ENCODE results near the gene LYZ. TPM values are rescaled to one million over a fixed set of nuclear protein-coding genes. Genes with fewer than 3 reads are reported as not detected.

Gene LYZ
- total RNA-seq, 1 experiment from 2014 or later: 353 TPM

GRCh38 chr12:69331519-69331908, 16.7 kb upstream of the LYZ start:
- no peak for TF ChIP-seq CTCF (IDR thresholded peaks at IDR 0.05; ENCODE audit: unreplicated experiment)
- TSS peak; percentile 45 for BruUV-seq (replicated peaks)
- Mint-ChIP-seq H3K27me3 (ENCODE audit: unreplicated experiment) (no peaks in the 10 kb centered on the region), H3K4me1 (ENCODE audit: low read depth, unreplicated experiment) (peaks cover 51% of the 10 kb centered on the region), H3K9me3 (ENCODE audit: low read depth, unreplicated experiment) (no peaks in the 10 kb centered on the region), H3K36me3 (ENCODE audit: insufficient read depth, unreplicated experiment) (peaks cover 33% of the 10 kb centered on the region), H3K27ac (ENCODE audit: unreplicated experiment) (peak overlapping the region; percentile 90), H3K4me3 (ENCODE audit: low read depth, unreplicated experiment) (peak overlapping the region; percentile 82)
- intact Hi-C loops (cut with micrococcal nuclease; ENCODE audit: unreplicated experiment): loop anchor here (5.0 kb wide), 1 partner anchor 39 kb away; no protein-coding TSS in a partner anchor
- CTCF ChIA-PET: interaction anchor here (0.6 to 3.4 kb wide), 6 partner anchors 11 to 211 kb away, joined by 3 to 18 read pairs (median 4); partner anchors contain the start of gene LYZ
- DNase-seq: no peak

GRCh38 chr12:69331909-69332684, 16.1 kb upstream of the LYZ start:
- Mint-ChIP-seq H3K27me3 (ENCODE audit: unreplicated experiment) (no peaks in the 10 kb centered on the region), H3K4me1 (ENCODE audit: low read depth, unreplicated experiment) (peaks cover 57% of the 10 kb centered on the region), H3K9me3 (ENCODE audit: low read depth, unreplicated experiment) (no peaks in the 10 kb centered on the region), H3K27ac (ENCODE audit: unreplicated experiment) (peak overlapping the region; percentile 90), H3K36me3 (ENCODE audit: insufficient read depth, unreplicated experiment) (peaks cover 33% of the 10 kb centered on the region), H3K4me3 (ENCODE audit: low read depth, unreplicated experiment) (peak overlapping the region; percentile 82)
- no peak for TF ChIP-seq CTCF (IDR thresholded peaks at IDR 0.05; ENCODE audit: unreplicated experiment)
- CTCF ChIA-PET: interaction anchor here (0.6 to 3.4 kb wide), 8 partner anchors 10 to 211 kb away, joined by 3 to 18 read pairs (median 4); partner anchors contain the start of gene LYZ
- intact Hi-C loops (cut with micrococcal nuclease; ENCODE audit: unreplicated experiment): loop anchor here (1.0 to 5.0 kb wide), 2 partner anchors 16 to 40 kb away; partner anchors contain the start of gene LYZ
- BruUV-seq (replicated peaks): TSS peak; percentile 57
- peak; percentile 37 for DNase-seq

- H3K4me3 Mint-ChIP-seq (ENCODE audit: low read depth, unreplicated experiment): peak overlapping the region; percentile 82
- intact Hi-C loops (cut with micrococcal nuclease; ENCODE audit: unreplicated experiment): loop anchor here (1.0 to 5.0 kb wide), 2 partner anchors 15 to 41 kb away; partner anchors contain the start of gene LYZ
- peaks cover 28% of the 10 kb centered on the region for H3K36me3 Mint-ChIP-seq (ENCODE audit: insufficient read depth, unreplicated experiment)
- BruUV-seq (replicated peaks): no TSS peak
- H3K27me3 Mint-ChIP-seq (ENCODE audit: unreplicated experiment): no peaks in the 10 kb centered on the region
- TF ChIP-seq CTCF (IDR thresholded peaks at IDR 0.05; ENCODE audit: unreplicated experiment): no peak
- DNase-seq: peak; percentile 44
- H3K27ac Mint-ChIP-seq (ENCODE audit: unreplicated experiment): peak overlapping the region; percentile 90
- no peaks in the 10 kb centered on the region for H3K9me3 Mint-ChIP-seq (ENCODE audit: low read depth, unreplicated experiment)
- H3K4me1 Mint-ChIP-seq (ENCODE audit: low read depth, unreplicated experiment): peaks cover 64% of the 10 kb centered on the region
- CTCF ChIA-PET: interaction anchor here (1.0 to 3.4 kb wide), 6 partner anchors 10 to 42 kb away, joined by 3 to 18 read pairs (median 6); partner anchors contain the start of gene LYZ
Measured at GRCh38 chr12:69332815-69333358, 15.3 kb upstream of the LYZ start.

GRCh38 chr12:69334158-69334557, 14.0 kb upstream of the LYZ start:
- no peak for DNase-seq
- intact Hi-C loops (cut with micrococcal nuclease; ENCODE audit: unreplicated experiment): loop anchor here (5.0 kb wide), 1 partner anchor 42 kb away; no protein-coding TSS in a partner anchor
- CTCF ChIA-PET: interaction anchor here (1.7 to 3.4 kb wide), 2 partner anchors 14 to 24 kb away, joined by 11 to 18 read pairs; partner anchors contain the start of gene LYZ
- H3K4me1 Mint-ChIP-seq (ENCODE audit: low read depth, unreplicated experiment): peaks cover 70% of the 10 kb centered on the region
- no TSS peak for BruUV-seq (replicated peaks)
- H3K4me3 Mint-ChIP-seq (ENCODE audit: low read depth, unreplicated experiment): no peak overlapping the region
- no peak for TF ChIP-seq CTCF (IDR thresholded peaks at IDR 0.05; ENCODE audit: unreplicated experiment)
- no peaks in the 10 kb centered on the region for H3K9me3 Mint-ChIP-seq (ENCODE audit: low read depth, unreplicated experiment)
- no peak overlapping the region for H3K27ac Mint-ChIP-seq (ENCODE audit: unreplicated experiment)
- H3K27me3 Mint-ChIP-seq (ENCODE audit: unreplicated experiment): no peaks in the 10 kb centered on the region
- peaks cover 28% of the 10 kb centered on the region for H3K36me3 Mint-ChIP-seq (ENCODE audit: insufficient read depth, unreplicated experiment)
